Measurements from ENCODE around the gene TMEM222.

- TF ChIP-seq CTCF (conservative IDR thresholded peaks at IDR 0.05; ENCODE audit: low read length): no peak
- TF ChIP-seq EZH2phosphoT487 (IDR thresholded peaks at IDR 0.05; ENCODE audit: borderline replicate concordance): no peak
Measured at GRCh38 chr1:27306071-27306470, 15.9 kb upstream of the TMEM222 start.

Data from Loucy (cell line).